GM15510 (cell line): Measurements from ENCODE around the gene VCL.

Experiments
- POLR2A ChIP-seq: IDR thresholded peaks from 3 replicates; pipeline ENCODE4 v1.6.1; 2011; ENCODE audit warnings: borderline replicate concordance; ENCODE audit not compliant: insufficient read length; ENCODE audit errors: extremely low read depth

The VCL gene

GRCh38 chr10:74024600-74024999 lies 26.7 kb downstream of the VCL start:
- TF ChIP-seq POLR2A = no peak

- no peak for TF ChIP-seq POLR2A
Measured at GRCh38 chr10:74025380-74025978, 27.6 kb downstream of the VCL start.

GRCh38 chr10:74026428-74027015 lies 28.6 kb downstream of the VCL start:
- no peak for TF ChIP-seq POLR2A

GRCh38 chr10:74027702-74028101 lies 29.8 kb downstream of the VCL start:
- TF ChIP-seq POLR2A = no peak

- no peak for TF ChIP-seq POLR2A
Measured at GRCh38 chr10:74029943-74030342, 32.0 kb downstream of the VCL start.

GRCh38 chr10:74032900-74033655 lies 35.2 kb downstream of the VCL start:
- no peak for TF ChIP-seq POLR2A

GRCh38 chr10:74033702-74034101 lies 35.8 kb downstream of the VCL start:
- TF ChIP-seq POLR2A = no peak

- TF ChIP-seq POLR2A = no peak
Measured at GRCh38 chr10:74034301-74034700, 36.4 kb downstream of the VCL start.

- no peak for TF ChIP-seq POLR2A
Measured at GRCh38 chr10:74035303-74035702, 37.4 kb downstream of the VCL start.

- TF ChIP-seq POLR2A = no peak
Measured at GRCh38 chr10:74036474-74036873, 38.6 kb downstream of the VCL start.

- no peak for TF ChIP-seq POLR2A
Measured at GRCh38 chr10:74039561-74040145, 41.7 kb downstream of the VCL start.

GRCh38 chr10:74040200-74041126 lies 42.5 kb downstream of the VCL start:
- TF ChIP-seq POLR2A = no peak

- TF ChIP-seq POLR2A = no peak
Measured at GRCh38 chr10:74044419-74044818, 46.5 kb downstream of the VCL start.

GRCh38 chr10:74047304-74047703 lies 49.4 kb downstream of the VCL start:
- no peak for TF ChIP-seq POLR2A
